Astrocyte of the cerebellum (primary cell): ENCODE data around the gene GLS2.
A peak's percentile ranks its signal among the peaks of the same experiment; 100 is the strongest.

ENCODE experiments used
- DNase-seq: peaks from one replicate; pipeline ENCODE4 v3.0.0-alpha.2; 2011; ENCODE audit warnings: low read depth
- H3K4me3 ChIP-seq: 2 replicates; pipeline ENCODE4 v1.5.1; 2011; ENCODE audit warnings: mild to moderate bottlenecking, low read depth, low read length, moderate library complexity
- in situ Hi-C: cut with HindIII; loops from 2 replicates; pipeline ENCODE4 v1.10.0; 2017; ENCODE audit warnings: low sequenced_read_pairs
- TF ChIP-seq, protein P1 (sequence below): IDR thresholded peaks from 2 replicates; pipeline ENCODE4 v1.5.1; 2012; ENCODE audit warnings: low read length, low read depth, moderate library complexity, mild to moderate bottlenecking; ENCODE audit errors: missing control alignments

GLS2 gene

GRCh38 chr12:56487448-56488040 lies 417 bp downstream of the GLS2 start:
- peak overlapping the region; percentile 46 for H3K4me3 ChIP-seq
- in situ Hi-C loops: no loop called here
- TF ChIP-seq, protein P1, sequence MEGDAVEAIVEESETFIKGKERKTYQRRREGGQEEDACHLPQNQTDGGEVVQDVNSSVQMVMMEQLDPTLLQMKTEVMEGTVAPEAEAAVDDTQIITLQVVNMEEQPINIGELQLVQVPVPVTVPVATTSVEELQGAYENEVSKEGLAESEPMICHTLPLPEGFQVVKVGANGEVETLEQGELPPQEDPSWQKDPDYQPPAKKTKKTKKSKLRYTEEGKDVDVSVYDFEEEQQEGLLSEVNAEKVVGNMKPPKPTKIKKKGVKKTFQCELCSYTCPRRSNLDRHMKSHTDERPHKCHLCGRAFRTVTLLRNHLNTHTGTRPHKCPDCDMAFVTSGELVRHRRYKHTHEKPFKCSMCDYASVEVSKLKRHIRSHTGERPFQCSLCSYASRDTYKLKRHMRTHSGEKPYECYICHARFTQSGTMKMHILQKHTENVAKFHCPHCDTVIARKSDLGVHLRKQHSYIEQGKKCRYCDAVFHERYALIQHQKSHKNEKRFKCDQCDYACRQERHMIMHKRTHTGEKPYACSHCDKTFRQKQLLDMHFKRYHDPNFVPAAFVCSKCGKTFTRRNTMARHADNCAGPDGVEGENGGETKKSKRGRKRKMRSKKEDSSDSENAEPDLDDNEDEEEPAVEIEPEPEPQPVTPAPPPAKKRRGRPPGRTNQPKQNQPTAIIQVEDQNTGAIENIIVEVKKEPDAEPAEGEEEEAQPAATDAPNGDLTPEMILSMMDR: no peak
- no peak for DNase-seq

- in situ Hi-C loops: no loop called here
- no peak overlapping the region for H3K4me3 ChIP-seq
- no peak for DNase-seq
- TF ChIP-seq, protein P1: no peak
Measured at GRCh38 chr12:56486694-56487093, 1.3 kb downstream of the GLS2 start.

- in situ Hi-C loops: no loop called here
- no peak overlapping the region for H3K4me3 ChIP-seq
- TF ChIP-seq, protein P1: no peak
- DNase-seq: no peak
Measured at GRCh38 chr12:56484566-56484965, 3.4 kb downstream of the GLS2 start.

DNA sequence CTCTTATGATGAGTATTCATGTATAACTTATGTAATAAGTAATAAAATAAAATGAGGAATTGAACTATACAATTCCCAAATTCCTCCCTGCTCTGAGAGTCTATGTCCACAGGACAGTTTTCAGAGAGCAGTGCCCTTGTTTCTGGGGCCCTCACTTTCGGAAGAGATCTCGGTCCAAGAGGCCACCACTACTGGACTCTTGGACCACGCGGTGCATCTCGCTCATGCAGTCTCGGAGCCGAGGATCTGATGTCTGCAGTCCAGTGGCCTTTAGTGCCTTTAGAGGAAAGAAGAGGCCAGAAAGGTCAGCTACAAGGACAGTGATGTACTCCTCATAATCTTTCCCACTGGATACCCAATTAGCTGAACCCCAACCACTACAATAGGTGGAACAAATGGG lies 8.3 kb downstream of the GLS2 start:
- no peak overlapping the region for H3K4me3 ChIP-seq
- TF ChIP-seq, protein P1: no peak
- DNase-seq: no peak
- in situ Hi-C loops: no loop called here

DNA sequence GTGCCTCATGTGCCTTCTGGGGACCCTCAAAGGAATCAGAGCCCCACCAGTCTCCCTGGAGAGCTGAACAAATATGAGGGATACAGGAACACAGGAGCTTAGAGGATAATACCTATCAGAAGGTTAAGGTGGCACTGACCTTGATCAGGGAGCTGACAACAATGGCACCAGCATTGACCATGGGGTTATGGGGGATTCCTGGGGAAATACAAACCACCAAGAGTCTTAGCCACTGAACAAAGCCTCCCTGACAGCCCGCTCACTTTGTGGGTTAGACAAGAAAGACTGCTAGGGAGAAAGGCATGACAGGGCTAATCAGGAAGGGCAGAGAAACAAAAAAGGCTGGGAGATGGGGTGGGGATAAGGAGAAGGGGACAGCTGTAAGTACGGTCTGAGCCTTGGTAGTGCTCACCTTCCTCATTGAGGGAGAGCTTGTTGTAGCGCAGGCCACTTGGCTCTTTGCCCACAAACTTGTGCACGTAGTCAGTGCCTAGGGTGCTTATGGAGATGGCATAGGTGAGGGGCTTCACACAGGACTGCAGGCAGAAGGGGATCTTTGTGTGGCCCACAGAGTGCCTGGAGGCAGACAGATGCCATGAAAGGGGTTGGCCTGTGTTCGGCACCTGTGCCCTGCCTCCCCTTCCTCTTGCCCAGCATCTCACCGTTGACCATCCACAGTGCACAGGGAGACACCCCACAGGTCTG lies 10.3 kb downstream of the GLS2 start:
- no peak for DNase-seq
- in situ Hi-C loops: no loop called here
- no peak overlapping the region for H3K4me3 ChIP-seq
- TF ChIP-seq, protein P1: no peak

DNA sequence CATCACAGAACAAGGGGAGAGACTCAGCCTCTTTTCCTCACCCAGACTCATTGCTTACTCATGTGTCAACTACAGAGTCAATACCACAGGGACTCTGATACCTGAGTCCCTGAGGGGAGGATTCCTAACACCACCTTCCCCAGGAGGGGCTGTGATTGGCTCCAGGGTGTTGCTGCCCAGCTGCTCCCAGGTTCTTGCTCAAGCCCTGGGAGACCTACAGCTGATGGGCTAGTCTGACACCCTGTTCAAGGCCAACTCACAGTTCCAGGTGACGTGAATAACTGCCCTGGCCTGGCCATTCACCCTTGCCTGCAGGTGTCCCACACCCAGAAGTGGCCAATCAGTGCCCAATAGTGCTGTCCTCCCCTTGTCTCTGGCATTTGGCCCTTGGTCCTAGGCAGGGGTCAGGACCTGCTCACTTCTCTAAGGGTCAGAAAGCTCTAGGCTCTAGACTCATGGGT lies 11.0 kb downstream of the GLS2 start:
- TF ChIP-seq, protein P1: no peak
- in situ Hi-C loops: no loop called here
- DNase-seq: no peak
- no peak overlapping the region for H3K4me3 ChIP-seq
